Testis (tissue), 3 donors: ENCODE measurements around the gene CCDC106. TPM values are rescaled to one million over a fixed set of nuclear protein-coding genes. Genes with fewer than 3 reads are reported as not detected.

Experiments
- DNase-seq: peaks from one replicate; pipeline ENCODE4 v3.0.0-alpha.2; 2019
- H3K27ac ChIP-seq, 2 donors: fragments of 200-600 bp; sonication (generic); one replicate each; pipeline ENCODE4 v1.5.1; 2019
- H3K27me3 ChIP-seq: fragments of 200-600 bp; sonication (generic); one replicate; pipeline ENCODE4 v1.5.1; 2019
- H3K36me3 ChIP-seq: fragments of 200-600 bp; sonication (generic); one replicate; pipeline ENCODE4 v1.5.1; 2017; ENCODE audit warnings: low read depth; ENCODE audit errors: missing control alignments
- H3K4me1 ChIP-seq: fragments of 200-600 bp; sonication (generic); one replicate; pipeline ENCODE4 v1.5.1; 2019
- H3K4me3 ChIP-seq, 2 donors: fragments of 200-600 bp; sonication (generic); one replicate each; pipeline ENCODE4 v1.5.1; 2017 to 2019
- H3K9me3 ChIP-seq: fragments of 200-600 bp; sonication (generic); one replicate; pipeline ENCODE4 v1.5.1; 2017
- CTCF ChIP-seq, 3 experiments: fragments of 450-650 bp in 2 of 3; fragments of 200-600 bp in 1 of 3; sonication (generic) in 1 of 3; IDR thresholded peaks; one replicate each; pipeline ENCODE4 v1.5.1; 2016 to 2019; ENCODE audit warnings: antibody characterized with exemption in 3 of 3, mild to moderate bottlenecking in 2 of 3, moderate library complexity in 1 of 3
- POLR2A ChIP-seq: fragments of 450-650 bp; IDR thresholded peaks from one replicate; pipeline ENCODE4 v1.6.1; 2017; ENCODE audit warnings: antibody characterized with exemption, mild to moderate bottlenecking, moderate library complexity
- WGBS, 2 donors: methylation state at CpG; one replicate each; pipeline ENCODE4 v1.1.5; 2018; 5-methylcytosine and 5-hydroxymethylcytosine counted together
- intact Hi-C: fragments of 100-400 bp; cut with DNase I; formaldehyde crosslinking; loops from one replicate; pipeline ENCODE4 v1.15.1; 2023; ENCODE audit warnings: low total_unique reads
- polyA plus RNA-seq: library from polyadenylated mRNA; stranded (reverse); fragments of 350-450 nt; fragmentation: Illumina TruSeq; extraction: RNeasy Lipid Tissue Mini Kit (QIAGEN cat#74804); gene quantifications from one replicate; pipeline ENCODE4 v1.2.3, GENCODE V29; 2014; ENCODE audit warnings: low read depth, low replicate concordance; ENCODE audit not compliant: insufficient read depth
- total RNA-seq, 2 donors: library from RNA; depleted of rRNA; stranded (reverse); fragments of >200 nt; gene quantifications; one replicate each; pipeline ENCODE4 v1.2.3, GENCODE V29; 2016

Gene CCDC106
- total and polyA plus RNA-seq, 3 donors from 2014 or later, result 34.5 to 84.9 (median 57.0) TPM

- Histone ChIP-seq H3K36me3 (no peaks in the 10 kb centered on the region), H3K9me3 (no peaks in the 10 kb centered on the region), H3K4me3 (no peak overlapping the region), H3K4me1 (peaks cover 10% of the 10 kb centered on the region), H3K27me3 (no peaks in the 10 kb centered on the region), H3K27ac (no peak overlapping the region)
- TF ChIP-seq POLR2A (no peak), CTCF (IDR thresholded peaks at IDR 0.05) (no peak)
- intact Hi-C loops, result no loop called here
- 89 to 90% methylated on average over 10 to 12 of the region's 12 CpGs for WGBS, 2 donors
- DNase-seq, result no peak
Measured at GRCh38 chr19:55697069-55697440, 49.0 kb downstream of the CCDC106 start.

- no peaks in the 10 kb centered on the region for H3K27me3 ChIP-seq
- no peak overlapping the region for H3K27ac ChIP-seq
- TF ChIP-seq POLR2A, result no peak
- TF ChIP-seq CTCF (IDR thresholded peaks at IDR 0.05), result no peak
- H3K4me3 ChIP-seq, result no peak overlapping the region
- DNase-seq, result no peak
- H3K36me3 ChIP-seq, result no peaks in the 10 kb centered on the region
- H3K4me1 ChIP-seq, result peaks cover 14% of the 10 kb centered on the region
- intact Hi-C loops, result no loop called here
- H3K9me3 ChIP-seq, result no peaks in the 10 kb centered on the region
- 91 to 94% methylated on average over 8 of the region's 8 CpGs for WGBS, 2 donors
Measured at GRCh38 chr19:55697698-55698097, 49.7 kb downstream of the CCDC106 start.

GRCh38 chr19:55698256-55698655, 50.2 kb downstream of the CCDC106 start:
- TF ChIP-seq CTCF (IDR thresholded peaks at IDR 0.05) (no peak), POLR2A (no peak)

GRCh38 chr19:55699221-55699620, 51.2 kb downstream of the CCDC106 start:
- DNase-seq, result peak; percentile 72
- intact Hi-C loops, result no loop called here
- TF ChIP-seq POLR2A (no peak), CTCF (IDR thresholded peaks at IDR 0.05) (no peak)
- Histone ChIP-seq H3K4me1 (peaks cover 27% of the 10 kb centered on the region), H3K4me3 (no peak overlapping the region), H3K27me3 (no peaks in the 10 kb centered on the region), H3K9me3 (no peaks in the 10 kb centered on the region), H3K36me3 (no peaks in the 10 kb centered on the region), H3K27ac (no peak overlapping the region)
- 60 to 85% methylated on average over 10 to 11 of the region's 11 CpGs for WGBS, 2 donors

More at GRCh38 chr19:55698256-55698655, 50.2 kb downstream of the CCDC106 start:
- Histone ChIP-seq H3K4me3 (no peak overlapping the region), H3K9me3 (no peaks in the 10 kb centered on the region), H3K36me3 (no peaks in the 10 kb centered on the region), H3K27ac (no peak overlapping the region), H3K4me1 (peaks cover 18% of the 10 kb centered on the region), H3K27me3 (no peaks in the 10 kb centered on the region)
- 90 to 93% methylated on average over 14 to 17 of the region's 17 CpGs for WGBS, 2 donors
- DNase-seq, result no peak
- intact Hi-C loops, result no loop called here

- Histone ChIP-seq H3K4me1 (peaks cover 32% of the 10 kb centered on the region), H3K27me3 (no peaks in the 10 kb centered on the region), H3K9me3 (no peaks in the 10 kb centered on the region), H3K4me3 (no peak overlapping the region), H3K27ac (no peak overlapping the region), H3K36me3 (no peaks in the 10 kb centered on the region)
- DNase-seq, result peak; percentile 46
- 56 to 73% methylated on average over 8 to 12 of the region's 12 CpGs for WGBS, 2 donors
- intact Hi-C loops, result no loop called here
- TF ChIP-seq CTCF (IDR thresholded peaks at IDR 0.05), result no peak
- TF ChIP-seq POLR2A, result no peak
Measured at GRCh38 chr19:55700813-55701212, 52.8 kb downstream of the CCDC106 start.
